ENCODE results near the gene CFAP61. TPM values are rescaled to one million over a fixed set of nuclear protein-coding genes. Genes with fewer than 3 reads are reported as not detected.

The CFAP61 gene
- total RNA-seq, 1 donor from 2014 or later = not detected

DNA sequence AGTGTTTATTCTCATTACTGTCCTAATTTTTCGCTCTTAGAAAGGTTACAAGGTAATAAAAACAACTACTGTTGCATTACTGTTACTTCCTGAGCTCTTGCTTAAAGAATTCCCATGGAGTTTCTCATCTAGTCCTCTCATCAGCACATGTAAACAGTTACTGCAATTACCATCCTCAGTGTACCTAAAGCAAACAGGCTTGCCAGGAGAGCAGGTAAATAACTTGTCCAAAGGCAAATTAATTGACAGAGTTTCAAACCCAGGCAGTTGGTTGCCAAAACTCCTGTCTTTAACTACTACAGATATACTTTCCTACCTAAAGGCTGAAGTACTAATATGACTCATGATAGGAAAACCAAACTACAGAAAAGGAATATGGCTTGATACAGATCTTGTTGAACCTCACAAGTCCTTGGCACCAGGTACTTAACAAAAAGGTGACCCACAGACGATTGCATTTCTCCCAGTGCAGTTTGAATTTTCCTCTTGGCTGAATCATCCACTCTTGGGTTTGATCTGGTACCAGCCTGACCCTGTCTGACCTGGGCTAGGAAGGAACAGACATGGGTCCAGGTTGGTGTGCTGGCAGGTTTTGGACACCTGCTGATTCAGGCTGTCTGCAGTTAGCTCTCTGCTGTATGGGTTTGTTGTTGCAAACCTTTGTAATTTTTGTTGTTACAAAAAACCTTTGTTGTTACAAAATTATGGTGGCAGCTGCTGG lies 153.0 kb downstream of the CFAP61 start:
- DNase-seq = no peak
- no peak for TF ChIP-seq CTCF (IDR thresholded peaks at IDR 0.05)
- intact Hi-C loops (cut with DNase I) = no loop called here
- ATAC-seq = no peak
- Histone ChIP-seq H3K4me1 (no peaks in the 10 kb centered on the region), H3K27ac (no peak overlapping the region), H3K9me3 (no peaks in the 10 kb centered on the region), H3K27me3 (peaks cover 5% of the 10 kb centered on the region), H3K36me3 (no peaks in the 10 kb centered on the region), H3K4me3 (no peak overlapping the region)

- TF ChIP-seq CTCF (IDR thresholded peaks at IDR 0.05) = no peak
- Histone ChIP-seq H3K27ac (no peak overlapping the region), H3K27me3 (peaks cover 4% of the 10 kb centered on the region), H3K9me3 (no peaks in the 10 kb centered on the region), H3K4me1 (no peaks in the 10 kb centered on the region), H3K36me3 (no peaks in the 10 kb centered on the region), H3K4me3 (no peak overlapping the region)
- DNase-seq (no peak), ATAC-seq (no peak)
- intact Hi-C loops (cut with DNase I) = no loop called here
These were observed 153.5 kb downstream of the CFAP61 start for GRCh38 chr20:20205862-20206236.

GRCh38 chr20:20206788-20207187 lies 154.5 kb downstream of the CFAP61 start:
- ATAC-seq (no peak), DNase-seq (no peak)
- no peaks in the 10 kb centered on the region for H3K4me1 ChIP-seq
- TF ChIP-seq CTCF (IDR thresholded peaks at IDR 0.05) = no peak
- no peaks in the 10 kb centered on the region for H3K27me3 ChIP-seq
- H3K9me3 ChIP-seq = no peaks in the 10 kb centered on the region
- intact Hi-C loops (cut with DNase I) = no loop called here
- no peaks in the 10 kb centered on the region for H3K36me3 ChIP-seq
- H3K4me3 ChIP-seq = no peak overlapping the region
- H3K27ac ChIP-seq = no peak overlapping the region

DNA sequence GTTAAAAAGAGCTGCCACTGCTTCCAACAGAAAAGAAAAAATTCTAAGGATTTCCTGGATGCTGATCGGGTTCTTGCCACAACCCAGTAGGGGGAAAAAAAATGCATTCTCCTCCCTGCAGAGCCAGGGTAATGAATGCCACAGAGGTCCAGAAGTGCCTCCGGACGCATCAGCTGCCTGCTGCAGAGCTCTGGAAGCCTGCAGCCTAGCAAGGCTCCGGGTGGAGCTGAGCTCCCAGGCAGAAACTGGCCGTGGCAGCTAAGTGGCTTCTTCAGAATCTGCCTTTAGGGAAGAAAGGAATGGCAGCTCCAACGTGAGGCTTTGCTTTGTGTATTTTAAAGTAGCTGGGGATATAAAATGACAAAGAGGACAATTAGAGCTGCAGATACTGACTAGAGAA lies 155.0 kb downstream of the CFAP61 start:
- Histone ChIP-seq H3K4me1 (no peaks in the 10 kb centered on the region), H3K36me3 (no peaks in the 10 kb centered on the region), H3K27ac (no peak overlapping the region), H3K4me3 (no peak overlapping the region), H3K9me3 (no peaks in the 10 kb centered on the region), H3K27me3 (no peaks in the 10 kb centered on the region)
- ATAC-seq (no peak), DNase-seq (no peak)
- intact Hi-C loops (cut with DNase I) = no loop called here
- TF ChIP-seq CTCF (IDR thresholded peaks at IDR 0.05) = no peak

- ATAC-seq (no peak), DNase-seq (no peak)
- Histone ChIP-seq H3K27ac (no peak overlapping the region), H3K4me1 (no peaks in the 10 kb centered on the region), H3K9me3 (no peaks in the 10 kb centered on the region), H3K36me3 (no peaks in the 10 kb centered on the region), H3K27me3 (no peaks in the 10 kb centered on the region), H3K4me3 (no peak overlapping the region)
- intact Hi-C loops (cut with DNase I) = no loop called here
- no peak for TF ChIP-seq CTCF (IDR thresholded peaks at IDR 0.05)
These were observed 155.5 kb downstream of the CFAP61 start for GRCh38 chr20:20207872-20208271.

DNA sequence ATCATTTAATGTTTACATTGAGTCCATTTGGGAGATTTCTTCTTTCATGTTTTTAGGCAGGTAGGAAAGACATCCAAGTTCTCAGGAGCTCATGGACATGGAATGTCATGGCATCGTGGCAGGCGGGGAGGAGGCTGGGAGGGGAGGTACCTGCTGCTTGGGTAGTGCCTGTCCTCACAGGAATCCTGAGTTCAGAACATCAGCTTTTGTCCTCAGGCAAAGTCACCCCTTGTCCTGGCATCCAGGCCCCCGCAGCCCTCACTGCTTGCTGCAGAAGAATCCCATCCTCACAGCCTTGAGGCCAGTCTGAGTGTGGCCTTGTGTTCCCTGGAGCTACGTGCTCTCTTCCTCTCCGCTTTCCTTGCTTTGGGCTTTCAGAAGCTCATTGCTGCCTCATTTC lies 157.4 kb downstream of the CFAP61 start:
- H3K9me3 ChIP-seq = no peaks in the 10 kb centered on the region
- H3K36me3 ChIP-seq = no peaks in the 10 kb centered on the region
- intact Hi-C loops (cut with DNase I) = no loop called here
- DNase-seq (no peak), ATAC-seq (no peak)
- H3K4me3 ChIP-seq = no peak overlapping the region
- H3K4me1 ChIP-seq = no peaks in the 10 kb centered on the region
- no peak for TF ChIP-seq CTCF (IDR thresholded peaks at IDR 0.05)
- H3K27ac ChIP-seq = no peak overlapping the region
- H3K27me3 ChIP-seq = no peaks in the 10 kb centered on the region

All from upper lobe of right lung (tissue), 1 donor.